GM21447 (cell line): ENCODE data around the gene WAC.
"Not testable (repeated sequence)": the region's sequence is repeated elsewhere in the genome, so short reads cannot be mapped to it uniquely, and the experiment has no call there.

ENCODE experiments used
- ATAC-seq: cut with Tn5 transposase; IDR thresholded peaks from one replicate; pipeline ENCODE4 v1.9.1; 2021; ENCODE audit not compliant: unreplicated experiment

WAC gene

GRCh38 chr10:28560617-28561016 is 27.7 kb downstream of the WAC start:
- ATAC-seq = no peak

- ATAC-seq = no peak
Measured at GRCh38 chr10:28561531-28561930, 28.6 kb downstream of the WAC start.

- peak; percentile 47 for ATAC-seq
Measured at GRCh38 chr10:28564905-28565304, 32.0 kb downstream of the WAC start.

GRCh38 chr10:28566458-28567015 is 33.6 kb downstream of the WAC start:
- no peak for ATAC-seq

- no peak for ATAC-seq
Measured at GRCh38 chr10:28569506-28570159, 36.7 kb downstream of the WAC start.

GRCh38 chr10:28570598-28570997 is 37.7 kb downstream of the WAC start:
- ATAC-seq = no peak

- no peak for ATAC-seq
Measured at GRCh38 chr10:28571265-28571664, 38.3 kb downstream of the WAC start.

- not testable (repeated sequence) for ATAC-seq
Measured at GRCh38 chr10:28574214-28574613, 41.3 kb downstream of the WAC start.

GRCh38 chr10:28575852-28576251 is 42.9 kb downstream of the WAC start:
- no peak for ATAC-seq

- ATAC-seq = no peak
Measured at GRCh38 chr10:28577506-28577905, 44.6 kb downstream of the WAC start.

GRCh38 chr10:28578454-28578853 is 45.5 kb downstream of the WAC start:
- no peak for ATAC-seq

- no peak for ATAC-seq
Measured at GRCh38 chr10:28580825-28581224, 47.9 kb downstream of the WAC start.

- no peak for ATAC-seq
Measured at GRCh38 chr10:28581916-28582315, 49.0 kb downstream of the WAC start.

- ATAC-seq = no peak
Measured at GRCh38 chr10:28585076-28585475, 52.2 kb downstream of the WAC start.

- ATAC-seq = no peak
Measured at GRCh38 chr10:28586176-28586575, 53.3 kb downstream of the WAC start.

- ATAC-seq = no peak
Measured at GRCh38 chr10:28587270-28587969, 54.5 kb downstream of the WAC start.

- ATAC-seq = no peak
Measured at GRCh38 chr10:28587970-28588290, 55.0 kb downstream of the WAC start.

- ATAC-seq = no peak
Measured at GRCh38 chr10:28592953-28593352, 60.0 kb downstream of the WAC start.

GRCh38 chr10:28593811-28594210 is 60.9 kb downstream of the WAC start:
- ATAC-seq = no peak

- no peak for ATAC-seq
Measured at GRCh38 chr10:28594406-28594805, 61.5 kb downstream of the WAC start.

- no peak for ATAC-seq
Measured at GRCh38 chr10:28595613-28596012, 62.7 kb downstream of the WAC start.

GRCh38 chr10:28600056-28600455 is 67.1 kb downstream of the WAC start:
- no peak for ATAC-seq

- ATAC-seq = no peak
Measured at GRCh38 chr10:28601012-28601411, 68.1 kb downstream of the WAC start.
